MM.1S (cell line): ENCODE data around the gene C1orf185.

ENCODE experiments used
- CTCF ChIP-seq: fragments of 300-600 bp; sonication (generic); IDR thresholded peaks from 2 replicates; pipeline ENCODE4 v1.5.1; 2016; ENCODE audit warnings: antibody characterized with exemption, low read length, mixed read lengths
- EZH2 ChIP-seq: fragments of 300-600 bp; sonication (generic); optimal IDR thresholded peaks from 2 replicates; pipeline ENCODE3; 2017; ENCODE audit warnings: low read depth, mild to moderate bottlenecking, antibody characterized with exemption, low read length, mixed read lengths
- EZH2phosphoT487 ChIP-seq: fragments of 300-600 bp; sonication (generic); IDR thresholded peaks from 2 replicates; pipeline ENCODE4 v1.6.1; 2018; ENCODE audit warnings: antibody characterized with exemption, low read length

GRCh38 chr1:51071291-51072042 is 30.6 kb upstream of the C1orf185 start:
- TF ChIP-seq CTCF = no peak
- no peak for TF ChIP-seq EZH2
- TF ChIP-seq EZH2phosphoT487 = no peak
